SU-DHL-6 (cell line): Measurements from ENCODE around the gene DNAH5.

ENCODE experiments used
- H2AFZ ChIP-seq: fragments of 200-600 bp; sonication (generic); 2 replicates; pipeline ENCODE4 v1.6.1; 2014; ENCODE audit warnings: low read depth, mild to moderate bottlenecking, moderate library complexity, mixed read lengths, antibody characterized with exemption, low read length; ENCODE audit not compliant: severe bottlenecking
- H3F3A ChIP-seq: fragments of 200-600 bp; shearing (Covaris generic); 2 replicates; pipeline ENCODE4 v1.6.0; 2016; ENCODE audit warnings: antibody characterized with exemption, mild to moderate bottlenecking; ENCODE audit not compliant: insufficient read depth
- H3K27ac ChIP-seq: fragments of 200-600 bp; sonication (generic); 2 replicates; pipeline ENCODE4 v1.5.1; 2016; ENCODE audit warnings: low read depth, mild to moderate bottlenecking, low read length, moderate library complexity, mixed read lengths
- H3K27me3 ChIP-seq: fragments of 200-600 bp; sonication (generic), shearing (Covaris generic); 2 replicates; pipeline ENCODE4 v1.6.0; 2014; ENCODE audit warnings: mild to moderate bottlenecking, low read length
- H3K36me3 ChIP-seq: fragments of 200-600 bp; sonication (generic); 2 replicates; pipeline ENCODE4 v1.6.1; 2014; ENCODE audit warnings: mild to moderate bottlenecking, low read length, mixed read lengths
- H3K4me2 ChIP-seq: fragments of 300-600, 200-600 bp; shearing (Covaris generic), sonication (generic); 2 replicates; pipeline ENCODE4 v1.6.0; 2014; ENCODE audit warnings: low read length, low read depth, mild to moderate bottlenecking; ENCODE audit not compliant: poor library complexity, severe bottlenecking
- H3K4me3 ChIP-seq: fragments of 200-600 bp; sonication (generic); 2 replicates; pipeline ENCODE4 v1.5.1; 2014; ENCODE audit warnings: antibody characterized with exemption, low read length, mild to moderate bottlenecking, mixed read lengths; ENCODE audit not compliant: insufficient read depth, poor library complexity, severe bottlenecking
- H3K79me2 ChIP-seq: fragments of 200-600 bp; sonication (generic); 2 replicates; pipeline ENCODE4 v1.6.1; 2014; ENCODE audit warnings: mild to moderate bottlenecking, low read length, moderate library complexity; ENCODE audit not compliant: insufficient read depth
- H3K9ac ChIP-seq: fragments of 200-600 bp; sonication (generic); 2 replicates; pipeline ENCODE4 v1.7.0; 2014; ENCODE audit warnings: mild to moderate bottlenecking, low read length
- H3K9me2 ChIP-seq: fragments of 200-600 bp; sonication (generic); replicated peaks from 2 replicates; pipeline ENCODE4 v1.6.1; 2014; ENCODE audit warnings: low read length; ENCODE audit not compliant: insufficient read depth
- H3K9me3 ChIP-seq: fragments of 200-600 bp; sonication (generic); 2 replicates; pipeline ENCODE4 v1.6.1; 2014; ENCODE audit warnings: low read length, mixed read lengths; ENCODE audit not compliant: insufficient read depth
- H4K20me1 ChIP-seq: fragments of 200-600 bp; sonication (generic); 2 replicates; pipeline ENCODE4 v1.6.1; 2014; ENCODE audit warnings: low read depth, mild to moderate bottlenecking, antibody characterized with exemption, low read length, moderate library complexity, mixed read lengths
- CTCF ChIP-seq: fragments of 200-600 bp; sonication (generic); IDR thresholded peaks from one replicate; pipeline ENCODE4 v1.5.1; 2017; ENCODE audit warnings: antibody characterized with exemption, mild to moderate bottlenecking, low read length, moderate library complexity; ENCODE audit not compliant: insufficient read depth, poor library complexity, severe bottlenecking
- EZH2phosphoT487 ChIP-seq: fragments of 200-600 bp; sonication (generic), shearing (Covaris generic); conservative IDR thresholded peaks from 2 replicates; pipeline ENCODE4 v1.6.1; 2018; ENCODE audit warnings: mild to moderate bottlenecking, antibody characterized with exemption, low read length, moderate library complexity, mixed read lengths

Gene DNAH5

DNA sequence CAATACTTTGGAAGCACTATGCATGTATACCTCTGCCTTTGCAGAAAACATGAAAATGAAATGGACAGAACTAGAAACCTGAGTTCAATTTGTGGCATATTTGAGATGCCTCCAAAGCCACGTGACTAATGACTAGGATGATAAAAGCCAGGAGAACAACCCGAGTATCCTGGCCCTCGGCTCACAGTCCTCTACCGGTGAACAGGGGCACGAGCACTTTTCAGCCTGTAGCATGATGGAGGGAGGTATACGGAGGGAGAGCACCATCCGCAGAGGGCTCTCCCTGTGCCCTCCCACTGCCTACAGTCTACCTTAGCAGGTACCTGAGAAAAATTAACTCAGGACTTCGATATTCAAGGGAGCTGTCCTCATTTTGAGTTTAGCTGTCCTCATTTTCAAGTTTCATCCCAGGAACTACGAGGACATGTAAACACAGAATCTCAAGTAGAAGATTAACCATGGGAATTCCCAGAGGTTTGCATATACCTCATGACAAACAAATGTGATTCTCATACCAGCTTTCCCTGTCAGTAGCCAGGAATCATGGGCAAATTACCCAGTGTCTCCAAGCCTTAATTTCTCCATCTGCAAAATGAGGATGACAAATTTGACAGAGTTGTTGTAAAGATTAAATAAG is 249.3 kb downstream of the DNAH5 start:
- Histone ChIP-seq H3K4me3 (no peak overlapping the region), H3K27ac (no peak overlapping the region), H2AFZ (no peak overlapping the region), H3K27me3 (no peaks in the 10 kb centered on the region), H3K9ac (no peak overlapping the region), H3K36me3 (no peaks in the 10 kb centered on the region), H3K9me2 (no peaks in the 10 kb centered on the region), H3K4me2 (no peak overlapping the region), H4K20me1 (no peaks in the 10 kb centered on the region), H3K79me2 (no peaks in the 10 kb centered on the region), H3K9me3 (no peaks in the 10 kb centered on the region), H3F3A (no peaks in the 10 kb centered on the region)
- TF ChIP-seq CTCF (no peak), EZH2phosphoT487 (no peak)

DNA sequence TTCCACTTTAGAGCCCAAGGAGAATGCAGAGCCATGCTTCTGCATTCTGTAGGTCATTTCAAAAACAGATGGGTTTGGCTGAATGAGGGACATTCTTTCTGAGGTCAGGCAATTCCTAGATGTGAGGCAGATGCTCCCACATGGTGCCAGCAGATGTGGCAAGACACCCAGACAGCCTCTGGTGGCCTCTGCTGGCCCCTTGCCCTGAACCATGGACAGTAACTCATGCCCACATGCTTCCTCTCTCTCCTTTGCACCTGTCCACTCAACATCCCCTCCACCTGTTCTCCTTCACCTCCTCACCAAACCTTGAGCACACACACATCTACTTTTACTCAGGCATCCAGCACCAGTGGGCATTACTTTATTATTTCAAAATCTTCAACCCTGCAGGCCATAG is 252.3 kb downstream of the DNAH5 start:
- Histone ChIP-seq H3K9ac (no peak overlapping the region), H3K79me2 (no peaks in the 10 kb centered on the region), H3F3A (no peaks in the 10 kb centered on the region), H3K9me3 (no peaks in the 10 kb centered on the region), H3K9me2 (no peaks in the 10 kb centered on the region), H3K4me2 (no peak overlapping the region), H3K27ac (no peak overlapping the region), H4K20me1 (no peaks in the 10 kb centered on the region), H3K36me3 (no peaks in the 10 kb centered on the region), H2AFZ (no peak overlapping the region), H3K27me3 (no peaks in the 10 kb centered on the region), H3K4me3 (no peak overlapping the region)
- no peak for TF ChIP-seq EZH2phosphoT487
- TF ChIP-seq CTCF = no peak

- Histone ChIP-seq H3K36me3 (no peaks in the 10 kb centered on the region), H3K4me2 (no peak overlapping the region), H3K79me2 (no peaks in the 10 kb centered on the region), H2AFZ (no peak overlapping the region), H3K4me3 (no peak overlapping the region), H3K27me3 (no peaks in the 10 kb centered on the region), H3K9me2 (no peaks in the 10 kb centered on the region), H4K20me1 (no peaks in the 10 kb centered on the region), H3K27ac (no peak overlapping the region), H3K9me3 (no peaks in the 10 kb centered on the region), H3K9ac (no peak overlapping the region), H3F3A (no peaks in the 10 kb centered on the region)
- TF ChIP-seq EZH2phosphoT487 (no peak), CTCF (no peak)
Measured at GRCh38 chr5:13676531-13676930, 268.0 kb downstream of the DNAH5 start.
